GM12878 (cell line): Measurements from ENCODE around the gene HOXB2. TPM values are rescaled to one million over a fixed set of nuclear protein-coding genes. Genes with fewer than 3 reads are reported as not detected.

Experiments used
- ATAC-seq: fragments of 200-7000 bp; cut with Tn5 transposase; 3 replicates; pipeline ENCODE4 v1.9.1; 2020; ENCODE audit warnings: mild to moderate bottlenecking, moderate library complexity
- BruUV-seq: library from RNA; stranded (reverse); fragments of 400-500 nt; replicated peaks from 2 replicates; lab custom pipeline; 2021; lab: Mats Ljungman, UMichigan
- CTCF ChIA-PET: fragments of 300-600 bp; sonication (Branson Sonifier 250); formaldehyde crosslinking; extraction: SDS; loops from one replicate; lab custom pipeline; 2021; ENCODE audit warnings: inconsistent platforms; lab: Yijun Ruan, JAX
- POLR2A ChIA-PET: fragments of 350-600 bp; formaldehyde crosslinking; extraction: SDS; loops from one replicate; lab custom pipeline; 2021; ENCODE audit warnings: inconsistent platforms; lab: Charles Lee
- RAD21 ChIA-PET: fragments of 300-600 bp; sonication (Branson Sonifier 250); formaldehyde crosslinking; loops from one replicate; lab custom pipeline; 2023; ENCODE audit warnings: antibody characterized with exemption; ENCODE audit not compliant: unreplicated experiment; lab: Charles Lee
- SMC1A ChIA-PET: fragments of 300-600 bp; sonication (Branson Sonifier 250); formaldehyde crosslinking; loops from one replicate; lab custom pipeline; 2023; ENCODE audit not compliant: unreplicated experiment, uncharacterized antibody; lab: Charles Lee
- DNase-seq: peaks from one replicate; pipeline ENCODE4 v3.0.0-alpha.2; 2011; ENCODE audit warnings: low read depth, low spot score
- FAIRE-seq: peaks from 3 replicates; lab custom pipeline; 2011; peaks lifted over from hg19 to GRCh38; lab: Jason Lieb, UNC
- H2AFZ ChIP-seq: 2 replicates; pipeline ENCODE4 v1.6.0; 2011; ENCODE audit warnings: low read depth, low read length, control low read depth; ENCODE audit not compliant: control insufficient read depth
- H3K27ac ChIP-seq: 2 replicates; pipeline ENCODE4 v1.5.1; 2011; ENCODE audit warnings: control low read depth; ENCODE audit not compliant: control insufficient read depth, insufficient read depth
- H3K27me3 ChIP-seq, 2 experiments: replicated peaks in 1 of 2; 2 replicates each; pipeline versions ENCODE4 v1.6.0 to v1.6.1; 2011; ENCODE audit warnings: low read length in 1 of 2; ENCODE audit not compliant: control insufficient read depth in 2 of 2, insufficient read depth in 2 of 2
- H3K36me3 ChIP-seq, 2 experiments: 2 replicates each; pipeline ENCODE4 v1.5.1; 2011; ENCODE audit warnings: low read length in 1 of 2; ENCODE audit not compliant: control insufficient read depth in 2 of 2, insufficient read depth in 2 of 2
- H3K4me1 ChIP-seq: 2 replicates; pipeline ENCODE4 v1.6.1; 2011; ENCODE audit warnings: mild to moderate bottlenecking, low read length, moderate library complexity, mixed read lengths; ENCODE audit not compliant: control insufficient read depth, insufficient read depth
- H3K4me2 ChIP-seq: 2 replicates; pipeline ENCODE4 v1.6.0; 2011; ENCODE audit warnings: control low read depth; ENCODE audit not compliant: control insufficient read depth, insufficient read depth
- H3K4me3 ChIP-seq: fragments of 200-600 bp; sonication (generic); 2 replicates; pipeline ENCODE4 v1.5.1; 2016
- H3K79me2 ChIP-seq: 2 replicates; pipeline ENCODE4 v1.6.0; 2011; ENCODE audit warnings: low read length; ENCODE audit not compliant: control insufficient read depth, insufficient read depth
- H3K9ac ChIP-seq: 2 replicates; pipeline ENCODE4 v1.8.0; 2011; ENCODE audit warnings: low read length, control low read depth, mixed read lengths; ENCODE audit not compliant: control insufficient read depth, insufficient read depth
- H3K9me3 ChIP-seq: replicated peaks from 3 replicates; pipeline ENCODE4 v1.5.1; 2011; ENCODE audit warnings: mild to moderate bottlenecking, low read length; ENCODE audit not compliant: control insufficient read depth, insufficient read depth
- H4K20me1 ChIP-seq: 2 replicates; pipeline ENCODE4 v1.6.0; 2011; ENCODE audit not compliant: control insufficient read depth, insufficient read depth
- CBFB ChIP-seq: IDR thresholded peaks from 2 replicates; pipeline ENCODE4 v1.6.1; 2016; ENCODE audit warnings: antibody characterized with exemption, low read depth
- SUPT20H ChIP-seq: IDR thresholded peaks from 2 replicates; pipeline ENCODE4 v1.6.1; 2011; ENCODE audit warnings: low read depth, mild to moderate bottlenecking, low read length, moderate library complexity, borderline replicate concordance; ENCODE audit not compliant: control insufficient read depth
- TCF3 ChIP-seq: IDR thresholded peaks from 2 replicates; pipeline ENCODE4 v1.6.1; 2012; ENCODE audit warnings: low read depth, mild to moderate bottlenecking, low read length, borderline replicate concordance; ENCODE audit not compliant: insufficient read depth
- WGBS: methylation state at CpG from one replicate; pipeline ENCODE4 v1.1.6; 2016; ENCODE audit warnings: low lambda C conversion rate; ENCODE audit not compliant: insufficient replicate concordance, insufficient coverage; ENCODE audit errors: missing lambda C conversion rate; 5-methylcytosine and 5-hydroxymethylcytosine counted together
- in situ Hi-C: fragments of 300-500 bp; cut with MboI; formaldehyde crosslinking; loops from 9 replicates; pipeline ENCODE4 v1.14.3; 2018; ENCODE audit warnings: mixed read lengths
- intact Hi-C: fragments of 100-400 bp; cut with micrococcal nuclease; formaldehyde crosslinking; loops from one replicate; pipeline ENCODE4 v1.14.2; 2022; ENCODE audit not compliant: unreplicated experiment
- polyA plus RNA-seq, 11 experiments: library from polyadenylated mRNA; depleted of rRNA in 4 of 11; unstranded in 6 of 11; stranded (reverse) in 5 of 11; fragments of >200 nt; fragmentation: Nextera tagmentation in 4 of 11; fragmentation: Illumina TruSeq in 1 of 11; extraction: Ambion mirVana in 4 of 11; extraction: Trizol in 1 of 11; gene quantifications; 1 replicate in 1 of 11; 2 replicates in 10 of 11; pipeline versions ENCODE4 v1.2.1 to v1.2.3, GENCODE V29; 2011 to 2016; ENCODE audit warnings: inconsistent platforms in 2 of 11, missing spikeins in 2 of 11, low read depth in 1 of 11
- total RNA-seq, 4 experiments: library from RNA; depleted of rRNA in 3 of 4; stranded (reverse); fragments of >200 nt in 3 of 4; fragmentation: Illumina TruSeq in 1 of 4; extraction: Trizol in 1 of 4; gene quantifications; 2 replicates each; pipeline versions ENCODE4 v1.2.1 to v1.2.3, GENCODE V29; 2013 to 2021
- TF ChIP-seq, protein P1 (sequence below): IDR thresholded peaks from 2 replicates; pipeline ENCODE4 v1.6.1; 2012; ENCODE audit warnings: improper control_type of control experiment, low read depth, low read length; ENCODE audit not compliant: insufficient replicate concordance
- TF ChIP-seq, protein P2 (sequence below): fragments of 450-650 bp; conservative IDR thresholded peaks from 2 replicates; pipeline ENCODE4 v1.6.1; 2017; ENCODE audit warnings: mild to moderate bottlenecking, moderate library complexity

The HOXB2 gene
- total and polyA plus RNA-seq, 10 of the 15 experiments (the other 5 are each of a cell fraction or from before 2014, with no cell fraction given): 0.16 to 8.8 (median 2.3) TPM

DNA sequence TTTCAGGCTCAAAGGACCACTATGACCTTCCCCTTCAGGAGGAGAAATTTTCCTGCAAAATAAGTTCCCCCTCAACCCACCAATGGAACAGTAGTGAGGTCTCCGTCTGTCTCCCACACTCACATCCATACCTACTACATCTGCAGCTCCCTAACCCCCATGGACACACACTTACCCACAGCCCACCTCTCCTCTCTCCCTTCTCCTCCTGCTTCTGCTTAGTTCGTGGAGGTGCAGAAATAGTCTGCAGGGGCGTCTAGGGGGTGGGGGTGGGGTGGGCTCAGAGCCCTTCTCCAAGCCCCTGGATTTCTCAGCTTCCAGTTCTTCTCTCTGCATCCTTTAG is 24.3 kb upstream of the HOXB2 start:
- 20% methylated on average over 3 of the region's 3 CpGs for WGBS
- no peak overlapping the region for H2AFZ ChIP-seq
- in situ Hi-C loops: no loop called here

More for the DNA sequence above, 24.3 kb upstream of the HOXB2 start:
- BruUV-seq: no TSS peak
- ATAC-seq: no peak
- Histone ChIP-seq H3K4me3 (no peak overlapping the region), H3K36me3 (no peaks in the 10 kb centered on the region; a peak in 1 of 4 replicates), H3K4me2 (no peak overlapping the region), H3K79me2 (no peaks in the 10 kb centered on the region), H3K9ac (no peak overlapping the region), H3K4me1 (no peaks in the 10 kb centered on the region), H3K27me3 (no peaks in the 10 kb centered on the region), H3K27ac (no peak overlapping the region), H4K20me1 (no peaks in the 10 kb centered on the region), H3K9me3 (no peaks in the 10 kb centered on the region)
- intact Hi-C loops: no loop called here
- ChIA-PET POLR2A (no interaction called here), RAD21 (no interaction called here), SMC1A (no interaction called here), CTCF (no interaction called here)
- TF ChIP-seq SUPT20H (no peak), CBFB (no peak), TCF3 (no peak)
- TF ChIP-seq, protein P1, sequence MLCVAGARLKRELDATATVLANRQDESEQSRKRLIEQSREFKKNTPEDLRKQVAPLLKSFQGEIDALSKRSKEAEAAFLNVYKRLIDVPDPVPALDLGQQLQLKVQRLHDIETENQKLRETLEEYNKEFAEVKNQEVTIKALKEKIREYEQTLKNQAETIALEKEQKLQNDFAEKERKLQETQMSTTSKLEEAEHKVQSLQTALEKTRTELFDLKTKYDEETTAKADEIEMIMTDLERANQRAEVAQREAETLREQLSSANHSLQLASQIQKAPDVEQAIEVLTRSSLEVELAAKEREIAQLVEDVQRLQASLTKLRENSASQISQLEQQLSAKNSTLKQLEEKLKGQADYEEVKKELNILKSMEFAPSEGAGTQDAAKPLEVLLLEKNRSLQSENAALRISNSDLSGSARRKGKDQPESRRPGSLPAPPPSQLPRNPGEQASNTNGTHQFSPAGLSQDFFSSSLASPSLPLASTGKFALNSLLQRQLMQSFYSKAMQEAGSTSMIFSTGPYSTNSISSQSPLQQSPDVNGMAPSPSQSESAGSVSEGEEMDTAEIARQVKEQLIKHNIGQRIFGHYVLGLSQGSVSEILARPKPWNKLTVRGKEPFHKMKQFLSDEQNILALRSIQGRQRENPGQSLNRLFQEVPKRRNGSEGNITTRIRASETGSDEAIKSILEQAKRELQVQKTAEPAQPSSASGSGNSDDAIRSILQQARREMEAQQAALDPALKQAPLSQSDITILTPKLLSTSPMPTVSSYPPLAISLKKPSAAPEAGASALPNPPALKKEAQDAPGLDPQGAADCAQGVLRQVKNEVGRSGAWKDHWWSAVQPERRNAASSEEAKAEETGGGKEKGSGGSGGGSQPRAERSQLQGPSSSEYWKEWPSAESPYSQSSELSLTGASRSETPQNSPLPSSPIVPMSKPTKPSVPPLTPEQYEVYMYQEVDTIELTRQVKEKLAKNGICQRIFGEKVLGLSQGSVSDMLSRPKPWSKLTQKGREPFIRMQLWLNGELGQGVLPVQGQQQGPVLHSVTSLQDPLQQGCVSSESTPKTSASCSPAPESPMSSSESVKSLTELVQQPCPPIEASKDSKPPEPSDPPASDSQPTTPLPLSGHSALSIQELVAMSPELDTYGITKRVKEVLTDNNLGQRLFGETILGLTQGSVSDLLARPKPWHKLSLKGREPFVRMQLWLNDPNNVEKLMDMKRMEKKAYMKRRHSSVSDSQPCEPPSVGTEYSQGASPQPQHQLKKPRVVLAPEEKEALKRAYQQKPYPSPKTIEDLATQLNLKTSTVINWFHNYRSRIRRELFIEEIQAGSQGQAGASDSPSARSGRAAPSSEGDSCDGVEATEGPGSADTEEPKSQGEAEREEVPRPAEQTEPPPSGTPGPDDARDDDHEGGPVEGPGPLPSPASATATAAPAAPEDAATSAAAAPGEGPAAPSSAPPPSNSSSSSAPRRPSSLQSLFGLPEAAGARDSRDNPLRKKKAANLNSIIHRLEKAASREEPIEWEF: no peak
- TF ChIP-seq, protein P2, sequence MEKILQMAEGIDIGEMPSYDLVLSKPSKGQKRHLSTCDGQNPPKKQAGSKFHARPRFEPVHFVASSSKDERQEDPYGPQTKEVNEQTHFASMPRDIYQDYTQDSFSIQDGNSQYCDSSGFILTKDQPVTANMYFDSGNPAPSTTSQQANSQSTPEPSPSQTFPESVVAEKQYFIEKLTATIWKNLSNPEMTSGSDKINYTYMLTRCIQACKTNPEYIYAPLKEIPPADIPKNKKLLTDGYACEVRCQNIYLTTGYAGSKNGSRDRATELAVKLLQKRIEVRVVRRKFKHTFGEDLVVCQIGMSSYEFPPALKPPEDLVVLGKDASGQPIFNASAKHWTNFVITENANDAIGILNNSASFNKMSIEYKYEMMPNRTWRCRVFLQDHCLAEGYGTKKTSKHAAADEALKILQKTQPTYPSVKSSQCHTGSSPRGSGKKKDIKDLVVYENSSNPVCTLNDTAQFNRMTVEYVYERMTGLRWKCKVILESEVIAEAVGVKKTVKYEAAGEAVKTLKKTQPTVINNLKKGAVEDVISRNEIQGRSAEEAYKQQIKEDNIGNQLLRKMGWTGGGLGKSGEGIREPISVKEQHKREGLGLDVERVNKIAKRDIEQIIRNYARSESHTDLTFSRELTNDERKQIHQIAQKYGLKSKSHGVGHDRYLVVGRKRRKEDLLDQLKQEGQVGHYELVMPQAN: no peak
- DNase-seq: no peak
- no peak for FAIRE-seq
